HepG2 (cell line): ENCODE measurements around the gene EPB41L2. TPM values are rescaled to one million over a fixed set of nuclear protein-coding genes. Genes with fewer than 3 reads are reported as not detected.

Experiments used
- BRCA1 ChIP-seq: sonication (generic); formaldehyde crosslinking; IDR thresholded peaks from 2 replicates; pipeline ENCODE4 v1.4.0; 2020; ENCODE audit warnings: missing genetic modification reagents
- CENPT ChIP-seq: sonication (generic); formaldehyde crosslinking; IDR thresholded peaks from 2 replicates; pipeline ENCODE4 v1.8.0; 2022; ENCODE audit warnings: low read depth, mild to moderate bottlenecking, moderate library complexity, missing genetic modification reagents
- FOXC1 ChIP-seq: sonication (generic); formaldehyde crosslinking; IDR thresholded peaks from 2 replicates; pipeline ENCODE4 v1.8.0; 2022; ENCODE audit warnings: mild to moderate bottlenecking, missing genetic modification reagents, borderline replicate concordance
- MAZ ChIP-seq, 2 experiments: sonication (generic) in 1 of 2; formaldehyde crosslinking in 1 of 2; IDR thresholded peaks; 2 replicates each; pipeline versions ENCODE4 v1.5.0 to v1.6.1; 2012 to 2020; ENCODE audit warnings: low read depth in 2 of 2, mild to moderate bottlenecking in 2 of 2, borderline replicate concordance in 1 of 2, improper control_type of control experiment in 1 of 2, low read length in 1 of 2, missing genetic modification reagents in 1 of 2, moderate library complexity in 1 of 2
- PRMT3 ChIP-seq: sonication (generic); formaldehyde crosslinking; IDR thresholded peaks from 2 replicates; pipeline ENCODE4 v1.8.1; 2022; ENCODE audit warnings: low read depth, mild to moderate bottlenecking, moderate library complexity, missing genetic modification reagents, borderline replicate concordance
- SUZ12 ChIP-seq: fragments of 150-350 bp; IDR thresholded peaks from 2 replicates; pipeline ENCODE4 v1.6.1; 2014; ENCODE audit warnings: low read depth, low read length
- TBL1XR1 ChIP-seq: fragments of 150-350 bp; IDR thresholded peaks from 2 replicates; pipeline ENCODE4 v1.6.1; 2014; ENCODE audit warnings: borderline replicate concordance, low read length; ENCODE audit not compliant: partially characterized antibody
- TFDP2 ChIP-seq: sonication (generic); formaldehyde crosslinking; IDR thresholded peaks from 2 replicates; pipeline ENCODE4 v1.4.0; 2020; ENCODE audit warnings: missing genetic modification reagents
- ZMAT3 ChIP-seq: sonication (generic); formaldehyde crosslinking; conservative IDR thresholded peaks from 2 replicates; pipeline ENCODE4 v1.7.0; 2021; ENCODE audit warnings: missing genetic modification reagents
- ZNF343 ChIP-seq: sonication (generic); formaldehyde crosslinking; IDR thresholded peaks from 2 replicates; pipeline ENCODE4 v1.4.0; 2020; ENCODE audit warnings: mild to moderate bottlenecking, missing genetic modification reagents
- ZNF451 ChIP-seq: sonication (generic); formaldehyde crosslinking; IDR thresholded peaks from 2 replicates; pipeline ENCODE4 v1.5.0; 2020; ENCODE audit warnings: mild to moderate bottlenecking, missing genetic modification reagents
- ZNF484 ChIP-seq: sonication (generic); formaldehyde crosslinking; IDR thresholded peaks from 2 replicates; pipeline ENCODE4 v1.5.1; 2020; ENCODE audit warnings: mild to moderate bottlenecking, low read depth, missing genetic modification reagents, borderline replicate concordance
- ZNF530 ChIP-seq: sonication (generic); formaldehyde crosslinking; IDR thresholded peaks from 2 replicates; pipeline ENCODE4 v1.5.0; 2020; ENCODE audit warnings: low read depth, mild to moderate bottlenecking, missing genetic modification reagents
- ZNF556 ChIP-seq: sonication (generic); formaldehyde crosslinking; IDR thresholded peaks from 2 replicates; pipeline ENCODE4 v1.4.0; 2020; ENCODE audit warnings: mild to moderate bottlenecking, missing genetic modification reagents, borderline replicate concordance
- ZNF737 ChIP-seq: sonication (generic); formaldehyde crosslinking; IDR thresholded peaks from 2 replicates; pipeline ENCODE4 v1.5.0; 2020; ENCODE audit warnings: missing genetic modification reagents, mild to moderate bottlenecking, borderline replicate concordance
- ZNF770 ChIP-seq: sonication (generic); formaldehyde crosslinking; IDR thresholded peaks from 2 replicates; pipeline ENCODE4 v1.5.0; 2020; ENCODE audit warnings: mild to moderate bottlenecking, missing genetic modification reagents
- ZNF775 ChIP-seq: sonication (generic); formaldehyde crosslinking; IDR thresholded peaks from 2 replicates; pipeline ENCODE4 v1.4.0; 2020; ENCODE audit warnings: missing genetic modification reagents, mild to moderate bottlenecking, moderate library complexity, borderline replicate concordance
- ZNF792 ChIP-seq: IDR thresholded peaks from 2 replicates; pipeline ENCODE4 v1.6.1; 2016
- polyA plus RNA-seq, 8 experiments: library from polyadenylated mRNA; depleted of rRNA in 3 of 8; stranded (reverse) in 7 of 8; unstranded in 1 of 8; fragments of >200 nt; fragmentation: Illumina TruSeq in 4 of 8; extraction: Trizol in 4 of 8; gene quantifications; 2 replicates each; pipeline versions ENCODE4 v1.2.1 to v1.2.3, GENCODE V29; 2011 to 2016; ENCODE audit warnings: low read depth in 4 of 8, missing spikeins in 1 of 8, mixed read lengths in 1 of 8; ENCODE audit not compliant: insufficient read depth in 1 of 8
- total RNA-seq, 5 experiments: library from RNA; depleted of rRNA; stranded (reverse); fragments of >200 nt; fragmentation: Illumina TruSeq; extraction: Trizol; gene quantifications; 2 replicates each; pipeline ENCODE4 v1.2.3, GENCODE V29; 2016; ENCODE audit warnings: low read depth in 1 of 5
- TF ChIP-seq, protein P1 (sequence below): sonication (generic); formaldehyde crosslinking; IDR thresholded peaks from 2 replicates; pipeline ENCODE4; 2020; ENCODE audit warnings: missing genetic modification reagents, mild to moderate bottlenecking, borderline replicate concordance
- TF ChIP-seq, protein P2 (sequence below): sonication (generic); formaldehyde crosslinking; IDR thresholded peaks from 2 replicates; pipeline ENCODE4 v1.5.0; 2020; ENCODE audit warnings: missing genetic modification reagents
- TF ChIP-seq, protein P3 (sequence below): IDR thresholded peaks from 2 replicates; pipeline ENCODE4 v1.6.1; 2016; ENCODE audit warnings: missing biosample characterization, missing genetic modification reagents, low read depth

EPB41L2 gene
- total and polyA plus RNA-seq, 2 of the 13 experiments (the other 11 are each of a cell fraction or from before 2014, with no cell fraction given): 41.7 to 56.4 TPM

GRCh38 chr6:130933712-130934200 is 129.3 kb downstream of the EPB41L2 start (continued):
- peak; percentile 58; the same call in 1 of the 2 replicates for TF ChIP-seq ZNF770
- no peak for TF ChIP-seq MAZ (IDR thresholded peaks at IDR 0.05; ENCODE audit: borderline replicate concordance, low read depth, low read length)
- TF ChIP-seq MAZ (CRISPR knock-in tag; IDR thresholded peaks at IDR 0.05; ENCODE audit: low read depth): no peak; the same call in 1 of the 2 replicates
- TF ChIP-seq ZNF556 (CRISPR knock-in tag): peak; percentile 74; the same call in 1 of the 2 replicates
- no peak for TF ChIP-seq ZNF484 (CRISPR knock-in tag)
- TF ChIP-seq, protein P1, sequence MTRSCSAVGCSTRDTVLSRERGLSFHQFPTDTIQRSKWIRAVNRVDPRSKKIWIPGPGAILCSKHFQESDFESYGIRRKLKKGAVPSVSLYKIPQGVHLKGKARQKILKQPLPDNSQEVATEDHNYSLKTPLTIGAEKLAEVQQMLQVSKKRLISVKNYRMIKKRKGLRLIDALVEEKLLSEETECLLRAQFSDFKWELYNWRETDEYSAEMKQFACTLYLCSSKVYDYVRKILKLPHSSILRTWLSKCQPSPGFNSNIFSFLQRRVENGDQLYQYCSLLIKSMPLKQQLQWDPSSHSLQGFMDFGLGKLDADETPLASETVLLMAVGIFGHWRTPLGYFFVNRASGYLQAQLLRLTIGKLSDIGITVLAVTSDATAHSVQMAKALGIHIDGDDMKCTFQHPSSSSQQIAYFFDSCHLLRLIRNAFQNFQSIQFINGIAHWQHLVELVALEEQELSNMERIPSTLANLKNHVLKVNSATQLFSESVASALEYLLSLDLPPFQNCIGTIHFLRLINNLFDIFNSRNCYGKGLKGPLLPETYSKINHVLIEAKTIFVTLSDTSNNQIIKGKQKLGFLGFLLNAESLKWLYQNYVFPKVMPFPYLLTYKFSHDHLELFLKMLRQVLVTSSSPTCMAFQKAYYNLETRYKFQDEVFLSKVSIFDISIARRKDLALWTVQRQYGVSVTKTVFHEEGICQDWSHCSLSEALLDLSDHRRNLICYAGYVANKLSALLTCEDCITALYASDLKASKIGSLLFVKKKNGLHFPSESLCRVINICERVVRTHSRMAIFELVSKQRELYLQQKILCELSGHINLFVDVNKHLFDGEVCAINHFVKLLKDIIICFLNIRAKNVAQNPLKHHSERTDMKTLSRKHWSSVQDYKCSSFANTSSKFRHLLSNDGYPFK (CRISPR knock-in tag): no peak
- no peak for TF ChIP-seq ZNF451 (CRISPR knock-in tag)
- TF ChIP-seq, protein P2, sequence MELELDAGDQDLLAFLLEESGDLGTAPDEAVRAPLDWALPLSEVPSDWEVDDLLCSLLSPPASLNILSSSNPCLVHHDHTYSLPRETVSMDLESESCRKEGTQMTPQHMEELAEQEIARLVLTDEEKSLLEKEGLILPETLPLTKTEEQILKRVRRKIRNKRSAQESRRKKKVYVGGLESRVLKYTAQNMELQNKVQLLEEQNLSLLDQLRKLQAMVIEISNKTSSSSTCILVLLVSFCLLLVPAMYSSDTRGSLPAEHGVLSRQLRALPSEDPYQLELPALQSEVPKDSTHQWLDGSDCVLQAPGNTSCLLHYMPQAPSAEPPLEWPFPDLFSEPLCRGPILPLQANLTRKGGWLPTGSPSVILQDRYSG (CRISPR knock-in tag): no peak
- TF ChIP-seq ZNF530 (CRISPR knock-in tag): no peak
- TF ChIP-seq BRCA1 (CRISPR knock-in tag): no peak
- peak; percentile 84; the same call in 1 of the 2 replicates for TF ChIP-seq ZNF792 (CRISPR knock-in tag)
- TF ChIP-seq PRMT3: no peak
- TF ChIP-seq, protein P3, sequence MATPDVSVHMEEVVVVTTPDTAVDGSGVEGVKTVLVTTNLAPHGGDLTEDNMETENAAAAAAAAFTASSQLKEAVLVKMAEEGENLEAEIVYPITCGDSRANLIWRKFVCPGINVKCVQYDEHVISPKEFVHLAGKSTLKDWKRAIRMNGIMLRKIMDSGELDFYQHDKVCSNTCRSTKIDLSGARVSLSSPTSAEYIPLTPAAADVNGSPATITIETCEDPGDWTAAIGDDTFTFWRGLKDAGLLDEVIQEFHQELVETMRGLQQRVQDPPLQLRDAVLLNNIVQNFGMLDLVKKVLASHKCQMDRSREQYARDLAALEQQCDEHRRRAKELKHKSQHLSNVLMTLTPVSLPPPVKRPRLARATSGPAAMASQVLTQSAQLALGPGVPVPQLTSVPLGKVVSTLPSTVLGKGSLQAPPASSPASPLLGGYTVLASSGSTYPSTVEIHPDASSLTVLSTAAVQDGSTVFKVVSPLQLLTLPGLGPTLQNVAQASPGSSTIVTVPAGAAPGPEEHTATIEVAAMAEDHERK: no peak
- no peak for TF ChIP-seq ZNF775 (CRISPR knock-in tag)
- TF ChIP-seq SUZ12: no peak
- peak; percentile 53 for TF ChIP-seq TBL1XR1
- no peak for TF ChIP-seq ZNF343 (CRISPR knock-in tag)
- no peak for TF ChIP-seq TFDP2
- no peak for TF ChIP-seq CENPT (CRISPR knock-in tag)
- no peak for TF ChIP-seq ZNF737
- TF ChIP-seq FOXC1 (CRISPR knock-in tag): peak; percentile 75; the same call in 1 of the 2 replicates
- TF ChIP-seq ZMAT3 (CRISPR knock-in tag): no peak
